Measurements from ENCODE around the gene FGF18. TPM values are rescaled to one million over a fixed set of nuclear protein-coding genes. Genes with fewer than 3 reads are reported as not detected.
"Not testable (repeated sequence)": the region's sequence is repeated elsewhere in the genome, so short reads cannot be mapped to it uniquely, and the experiment has no call there.

The FGF18 gene
- total RNA-seq, 1 donor, result 0.54 TPM

DNA sequence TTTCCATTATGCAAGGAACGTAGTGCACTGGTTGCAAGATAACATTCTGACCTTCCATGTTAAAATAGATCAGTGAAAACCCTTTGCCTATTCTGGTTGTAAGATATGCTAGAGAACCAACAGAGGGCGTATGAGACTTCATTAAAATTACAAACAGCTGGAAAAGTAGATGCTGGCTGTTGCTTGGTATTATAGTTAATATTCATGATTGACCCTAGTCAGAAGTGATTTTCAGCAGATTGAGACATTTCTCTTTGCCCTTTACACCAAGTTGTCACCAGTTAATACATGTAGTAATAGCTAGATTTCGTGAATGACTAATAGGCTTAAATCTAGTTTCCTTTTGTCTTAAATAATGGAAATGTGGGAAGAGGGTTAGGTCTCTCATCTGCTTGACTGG, 13.8 kb upstream of the FGF18 start:
- TF ChIP-seq, protein P1, sequence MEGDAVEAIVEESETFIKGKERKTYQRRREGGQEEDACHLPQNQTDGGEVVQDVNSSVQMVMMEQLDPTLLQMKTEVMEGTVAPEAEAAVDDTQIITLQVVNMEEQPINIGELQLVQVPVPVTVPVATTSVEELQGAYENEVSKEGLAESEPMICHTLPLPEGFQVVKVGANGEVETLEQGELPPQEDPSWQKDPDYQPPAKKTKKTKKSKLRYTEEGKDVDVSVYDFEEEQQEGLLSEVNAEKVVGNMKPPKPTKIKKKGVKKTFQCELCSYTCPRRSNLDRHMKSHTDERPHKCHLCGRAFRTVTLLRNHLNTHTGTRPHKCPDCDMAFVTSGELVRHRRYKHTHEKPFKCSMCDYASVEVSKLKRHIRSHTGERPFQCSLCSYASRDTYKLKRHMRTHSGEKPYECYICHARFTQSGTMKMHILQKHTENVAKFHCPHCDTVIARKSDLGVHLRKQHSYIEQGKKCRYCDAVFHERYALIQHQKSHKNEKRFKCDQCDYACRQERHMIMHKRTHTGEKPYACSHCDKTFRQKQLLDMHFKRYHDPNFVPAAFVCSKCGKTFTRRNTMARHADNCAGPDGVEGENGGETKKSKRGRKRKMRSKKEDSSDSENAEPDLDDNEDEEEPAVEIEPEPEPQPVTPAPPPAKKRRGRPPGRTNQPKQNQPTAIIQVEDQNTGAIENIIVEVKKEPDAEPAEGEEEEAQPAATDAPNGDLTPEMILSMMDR (IDR thresholded peaks at IDR 0.05; ENCODE audit: insufficient read depth, low read length), result peak; percentile 61
- peak; percentile 53 for DNase-seq (ENCODE audit: low read depth)

DNA sequence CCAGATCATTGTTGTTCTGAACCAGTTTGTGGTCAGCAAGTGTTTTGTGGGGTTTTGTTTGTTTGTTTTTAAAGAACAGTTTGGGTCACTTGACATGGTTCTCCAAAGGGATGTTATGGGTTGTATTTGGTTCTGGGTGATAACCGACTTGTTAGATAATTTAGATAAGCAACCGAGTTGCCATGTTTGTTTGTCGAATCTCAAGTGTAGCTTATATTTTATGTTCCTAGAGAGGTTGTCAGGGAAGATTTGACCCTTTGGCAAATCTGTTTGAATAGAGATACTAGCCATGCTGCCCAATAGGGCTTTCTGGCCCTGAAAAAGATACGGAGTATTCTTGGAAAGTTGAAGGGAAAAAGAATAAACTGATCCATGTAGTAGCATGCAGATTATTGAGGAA, 12.2 kb upstream of the FGF18 start:
- TF ChIP-seq, protein P1 (IDR thresholded peaks at IDR 0.05; ENCODE audit: insufficient read depth, low read length), result no peak
- no peak overlapping the region for H3K4me3 ChIP-seq (ENCODE audit: low read depth, low read length)
- no peak for DNase-seq (ENCODE audit: low read depth)

More for the DNA sequence above, 13.8 kb upstream of the FGF18 start:
- no peak overlapping the region for H3K4me3 ChIP-seq (ENCODE audit: low read depth, low read length)

DNA sequence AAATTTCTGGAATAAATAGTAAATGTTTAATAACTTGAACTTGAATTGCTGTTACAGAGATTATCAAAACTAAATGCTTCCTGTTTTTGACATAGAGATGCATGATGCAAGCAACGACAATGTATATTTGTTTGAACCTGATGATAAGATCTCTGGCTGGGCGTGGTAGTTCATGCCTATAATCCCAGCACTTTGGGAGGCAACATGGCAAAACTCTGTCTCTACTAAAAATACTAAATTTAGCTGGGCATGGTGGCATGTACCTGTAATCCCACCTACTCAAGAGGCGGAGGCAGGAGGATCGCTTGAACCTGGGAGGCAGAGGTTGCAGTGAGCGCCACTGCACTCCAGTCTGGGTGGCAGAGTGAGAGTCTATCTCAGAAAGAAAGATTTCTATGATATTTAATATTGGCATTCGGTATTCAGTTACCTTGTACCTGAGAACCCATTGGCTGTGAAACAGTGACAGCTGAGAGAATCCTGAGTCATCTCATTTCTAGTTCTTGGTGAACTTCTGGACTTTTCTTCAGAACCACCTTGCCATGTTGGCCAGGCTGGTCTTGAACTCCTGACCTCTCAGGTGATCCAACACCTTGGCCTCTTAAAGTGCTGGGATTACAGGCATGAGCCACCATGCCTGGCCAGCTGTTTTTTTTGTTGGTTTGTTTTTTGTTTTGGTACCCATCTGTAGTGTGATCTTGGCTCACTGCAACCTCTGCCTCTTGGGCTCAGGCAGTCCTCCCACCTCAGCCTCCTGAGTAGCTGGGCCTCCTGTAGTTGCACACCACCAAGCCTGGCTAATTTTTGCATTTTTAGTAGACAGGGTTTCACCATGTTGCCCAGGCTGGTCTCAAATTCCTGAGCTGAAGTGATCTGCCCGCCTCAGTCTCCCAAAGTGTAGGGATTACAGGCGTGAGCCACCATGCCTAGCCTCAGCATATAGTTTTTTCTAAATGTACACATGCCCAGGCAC, 10.0 kb upstream of the FGF18 start:
- TF ChIP-seq, protein P1 (IDR thresholded peaks at IDR 0.05; ENCODE audit: insufficient read depth, low read length), result no peak
- H3K4me3 ChIP-seq (ENCODE audit: low read depth, low read length), result no peak overlapping the region
- DNase-seq (ENCODE audit: low read depth), result no peak

DNA sequence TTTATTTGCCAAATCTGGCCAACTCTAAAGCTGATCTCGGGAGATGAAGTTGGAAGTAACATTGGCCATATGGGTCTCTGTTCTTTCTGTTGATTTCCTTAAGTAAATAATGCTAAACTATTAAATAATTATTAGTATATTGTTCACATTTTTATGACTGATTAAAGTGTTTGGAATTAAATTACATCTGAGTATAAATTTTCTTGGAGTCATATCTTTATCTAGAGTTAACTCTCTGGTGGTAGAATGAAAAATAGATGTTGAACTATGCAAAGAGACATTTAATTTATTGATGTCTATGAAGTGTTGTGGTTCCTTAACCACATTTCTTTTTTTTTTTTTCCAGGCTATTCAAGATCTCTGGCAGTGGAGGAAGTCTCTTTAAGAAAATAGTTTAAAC, 9.3 kb upstream of the FGF18 start:
- no peak for DNase-seq (ENCODE audit: low read depth)
- TF ChIP-seq, protein P1 (IDR thresholded peaks at IDR 0.05; ENCODE audit: insufficient read depth, low read length), result no peak
- no peak overlapping the region for H3K4me3 ChIP-seq (ENCODE audit: low read depth, low read length)

DNA sequence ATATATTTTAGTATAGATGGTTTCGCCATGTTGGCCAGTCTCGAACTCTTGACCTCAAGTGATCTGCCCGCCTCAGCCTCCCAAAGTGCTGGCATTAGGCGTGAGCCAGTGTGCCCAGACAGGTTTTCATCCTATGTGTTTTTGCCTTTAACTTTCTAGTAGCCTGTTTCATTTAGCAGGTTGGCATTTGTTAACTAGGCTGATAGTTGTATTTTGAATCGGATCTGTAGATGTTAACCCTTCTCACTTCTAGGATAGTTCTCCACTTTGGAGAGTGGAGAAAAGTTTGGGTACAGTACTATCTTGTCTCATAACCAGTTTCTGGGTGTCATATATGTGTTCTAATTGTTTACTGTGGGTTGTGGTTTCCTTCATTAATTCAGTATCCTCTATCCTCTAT, 7.3 kb upstream of the FGF18 start:
- no peak for DNase-seq (ENCODE audit: low read depth)
- TF ChIP-seq, protein P1 (IDR thresholded peaks at IDR 0.05; ENCODE audit: insufficient read depth, low read length), result no peak
- H3K4me3 ChIP-seq (ENCODE audit: low read depth, low read length), result no peak overlapping the region

DNA sequence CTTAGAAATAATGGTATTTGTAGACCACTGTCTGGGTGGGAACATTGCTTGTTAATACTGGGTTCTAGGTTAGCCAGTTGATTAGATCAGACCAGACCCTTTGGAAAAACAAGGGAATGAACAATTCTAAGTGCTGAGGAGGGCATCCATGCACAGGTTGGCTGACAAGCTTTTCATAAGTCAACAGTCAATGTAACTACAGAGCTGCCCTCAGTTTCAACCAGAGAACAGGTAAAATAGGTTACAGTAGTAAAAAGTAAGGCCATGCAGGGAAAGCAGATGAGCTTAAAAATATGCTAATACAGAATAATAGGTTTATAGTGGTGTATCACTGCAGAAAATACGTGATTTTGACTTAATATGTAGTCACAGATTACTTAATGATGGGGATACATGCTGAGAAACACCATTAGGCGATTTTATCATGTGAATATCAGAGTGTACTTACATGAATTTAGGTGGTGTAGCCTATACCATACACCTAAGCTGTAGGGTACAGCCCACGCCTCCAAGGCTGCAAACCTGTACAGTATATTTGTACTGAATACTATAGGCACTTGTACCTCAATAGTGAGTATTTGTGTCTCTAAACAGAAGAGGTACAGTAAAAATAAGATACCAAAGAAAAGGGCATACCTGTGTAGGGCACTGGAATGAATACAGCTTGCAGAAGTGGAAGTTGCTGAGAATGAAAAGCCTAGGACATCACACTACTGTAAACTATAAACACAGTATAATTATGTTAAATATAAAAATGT, 6.1 kb upstream of the FGF18 start:
- DNase-seq (ENCODE audit: low read depth), result no peak
- TF ChIP-seq, protein P1 (IDR thresholded peaks at IDR 0.05; ENCODE audit: insufficient read depth, low read length), result no peak
- no peak overlapping the region for H3K4me3 ChIP-seq (ENCODE audit: low read depth, low read length)

DNA sequence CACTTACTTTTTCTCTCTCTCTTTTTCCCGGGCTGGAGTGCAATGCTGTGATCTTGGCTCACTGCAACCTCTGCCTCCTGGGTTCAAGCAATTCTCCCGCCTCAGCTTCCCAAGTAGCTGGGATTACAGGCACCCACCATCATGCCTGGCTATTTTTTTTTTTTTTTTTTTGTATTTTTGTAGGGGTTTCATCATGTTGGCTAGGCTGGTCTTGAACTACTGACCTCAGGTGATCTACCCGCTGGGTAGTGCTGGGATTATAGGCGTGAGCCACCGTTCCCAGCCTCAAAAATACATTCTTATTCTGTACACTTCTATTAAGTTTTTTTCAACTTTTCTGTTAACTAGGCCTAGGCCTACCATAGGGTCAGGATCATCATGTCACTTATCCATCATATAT, 5.5 kb upstream of the FGF18 start:
- H3K4me3 ChIP-seq (ENCODE audit: low read depth, low read length), result not testable (repeated sequence)

More for the DNA sequence above, 5.5 kb upstream of the FGF18 start:
- not testable (repeated sequence) for DNase-seq (ENCODE audit: low read depth)

Measured in fibroblast of the aortic adventitia (primary cell).